ENCODE measurements around the gene OXT. TPM values are rescaled to one million over a fixed set of nuclear protein-coding genes. Genes with fewer than 3 reads are reported as not detected.

The OXT gene
- total and polyA plus RNA-seq, 2 donors (not counting 3 experiments of a cell fraction or from before 2014, with no cell fraction given), result not detected

GRCh38 chr20:3101251-3101650, 29.8 kb downstream of the OXT start:
- no peaks in the 10 kb centered on the region for H3K36me3 ChIP-seq (ENCODE audit: control insufficient read depth in 2 of 2, extremely low read depth in 1 of 2, insufficient read depth in 2 of 2, low read length in 2 of 2)
- no peaks in the 10 kb centered on the region for H3K4me1 ChIP-seq (ENCODE audit: control insufficient read depth, extremely low read depth, insufficient read depth, low read length)
- no peak overlapping the region for H3K4me2 ChIP-seq (ENCODE audit: insufficient read depth, low read length)
- intact Hi-C loops (cut with micrococcal nuclease) (no loop called here), dilution Hi-C loops (cut with MboI; ENCODE audit: extremely low pct_ligation_motif_present, low sequenced_read_pairs) (no loop called here)
- TF ChIP-seq GATA2 (IDR thresholded peaks at IDR 0.05; ENCODE audit: insufficient read depth, insufficient read length, low read depth, low read length) (no peak), MYC (IDR thresholded peaks at IDR 0.05; ENCODE audit: low read depth, low read length) (no peak), MAX (IDR thresholded peaks at IDR 0.05; ENCODE audit: insufficient read depth, insufficient read length) (no peak), CTCF (IDR thresholded peaks at IDR 0.05; ENCODE audit: extremely low read depth in 1 of 2, insufficient read depth in 1 of 2, low read depth in 1 of 2, low read length in 2 of 2) (no peak), FOS (IDR thresholded peaks at IDR 0.05; ENCODE audit: borderline replicate concordance, insufficient read depth, low read length) (no peak), POLR2AphosphoS5 (IDR thresholded peaks at IDR 0.05; ENCODE audit: insufficient read depth, low read depth, low read length) (no peak), POLR2A (IDR thresholded peaks at IDR 0.05; ENCODE audit: low read depth, low read length) (no peak), EZH2 (IDR thresholded peaks at IDR 0.05; ENCODE audit: borderline replicate concordance, low read depth, low read length, severe bottlenecking) (no peak)
- no peak overlapping the region for H3K27ac ChIP-seq (ENCODE audit: insufficient read depth, low read depth, low read length)
- H3K27me3 ChIP-seq (ENCODE audit: control insufficient read depth in 2 of 2, insufficient read depth in 2 of 2, low read length in 2 of 2), result no peaks in the 10 kb centered on the region
- CTCF ChIA-PET, result interaction anchor here (1.0 kb wide), 1 partner anchor 48 kb away, joined by 6 read pairs; no protein-coding TSS in a partner anchor
- H4K20me1 ChIP-seq (replicated peaks; ENCODE audit: control insufficient read depth, extremely low read depth, insufficient read depth, low read length), result no peaks in the 10 kb centered on the region
- BruUV-seq (replicated peaks), result no TSS peak
- H3K9ac ChIP-seq (replicated peaks; ENCODE audit: extremely low read depth, insufficient read depth, low read length), result no peak overlapping the region
- no peak for FAIRE-seq
- no peak for DNase-seq (ENCODE audit: low read depth, low spot score)
- no peaks in the 10 kb centered on the region for H3K9me1 ChIP-seq (replicated peaks; ENCODE audit: control insufficient read depth, extremely low read depth, insufficient read depth, low read length)
- no peaks in the 10 kb centered on the region for H3K79me2 ChIP-seq (ENCODE audit: control insufficient read depth, insufficient read depth, low read length)
- H3K4me3 ChIP-seq (replicated peaks in 1 of 3; ENCODE audit: insufficient read depth in 1 of 3, low read depth in 1 of 3, low read length in 3 of 3), result no peak overlapping the region
- H3K9me3 ChIP-seq (replicated peaks; ENCODE audit: control insufficient read depth, insufficient read depth, low read length), result no peaks in the 10 kb centered on the region
- H2AFZ ChIP-seq (ENCODE audit: low read depth, low read length), result no peak overlapping the region
- POLR2A ChIA-PET, result no interaction called here

All from endothelial cell of umbilical vein (primary cell).